HFFc6 (cell line): ENCODE measurements around the gene FREM1. TPM values are rescaled to one million over a fixed set of nuclear protein-coding genes. Genes with fewer than 3 reads are reported as not detected.

Experiments
- DNase-seq: peaks from one replicate; pipeline ENCODE4 v3.0.0-alpha.2; 2018
- H3K27ac Mint-ChIP-seq: 2 replicates; pipeline ENCODE4 v1.8.0; 2020; ENCODE audit warnings: mild to moderate bottlenecking, mixed read lengths
- H3K27me3 Mint-ChIP-seq: 2 replicates; pipeline ENCODE4 v1.8.0; 2021; ENCODE audit warnings: mild to moderate bottlenecking, moderate library complexity, mixed read lengths; ENCODE audit not compliant: insufficient read depth
- H3K36me3 Mint-ChIP-seq: 2 replicates; pipeline ENCODE4 v1.8.0; 2021; ENCODE audit warnings: low read depth, mixed read lengths
- H3K4me1 Mint-ChIP-seq: 2 replicates; pipeline ENCODE4 v1.8.0; 2020; ENCODE audit warnings: low read depth, mixed read lengths
- H3K4me3 Mint-ChIP-seq: 2 replicates; pipeline ENCODE4 v1.8.0; 2020; ENCODE audit warnings: mild to moderate bottlenecking, moderate library complexity, mixed read lengths
- H3K9me3 Mint-ChIP-seq: 2 replicates; pipeline ENCODE4 v1.8.0; 2020; ENCODE audit warnings: mild to moderate bottlenecking, mixed read lengths
- total RNA-seq, 6 experiments: library from RNA; stranded (reverse); fragmentation: NEBNext Ultra II Directional; extraction: Animal tissue kit (Norgen Biotek cat#: 25700); gene quantifications; 2 replicates in 1 of 6; 3 replicates in 5 of 6; pipeline ENCODE4 v1.2.3, GENCODE V29; 2021
- TF ChIP-seq, protein P1 (sequence below): fragments of 200-600 bp; sonication (generic); IDR thresholded peaks from 2 replicates; pipeline ENCODE4 v1.5.0; 2021; ENCODE audit warnings: antibody characterized with exemption, mild to moderate bottlenecking

FREM1 gene
- total RNA-seq, 6 experiments from 2014 or later = 0.03 to 0.16 (median 0.06) TPM; not detected in 2

- Mint-ChIP-seq H3K4me3 (no peak overlapping the region), H3K27me3 (peaks cover 14% of the 10 kb centered on the region)
Measured at GRCh38 chr9:14749741-14750211, 160.5 kb downstream of the FREM1 start.

DNA sequence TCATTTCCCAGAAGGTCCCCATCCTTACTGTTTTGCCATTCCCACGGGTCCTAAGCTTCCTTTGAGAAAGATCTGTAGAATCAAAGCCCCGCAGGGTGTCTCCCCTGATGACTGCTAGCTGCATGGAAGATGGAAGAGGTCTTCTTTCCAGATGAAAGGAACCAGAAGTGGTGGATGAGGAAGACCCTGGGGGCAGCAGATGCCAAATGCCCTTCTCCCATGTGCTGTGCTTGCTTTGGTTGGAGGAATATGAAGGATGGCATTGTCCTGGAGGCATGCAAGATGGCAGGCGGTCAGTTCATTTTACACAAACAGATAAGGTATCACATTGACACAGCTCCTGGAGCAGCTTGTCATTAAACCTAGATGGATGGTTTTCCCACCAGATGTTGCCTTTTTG is 161.9 kb downstream of the FREM1 start:
- no peaks in the 10 kb centered on the region for H3K9me3 Mint-ChIP-seq
- DNase-seq = no peak
- H3K4me1 Mint-ChIP-seq = no peaks in the 10 kb centered on the region
- H3K27ac Mint-ChIP-seq = no peak overlapping the region
- no peak overlapping the region for H3K4me3 Mint-ChIP-seq
- peaks cover 12% of the 10 kb centered on the region for H3K27me3 Mint-ChIP-seq
- no peaks in the 10 kb centered on the region for H3K36me3 Mint-ChIP-seq
- TF ChIP-seq, protein P1, sequence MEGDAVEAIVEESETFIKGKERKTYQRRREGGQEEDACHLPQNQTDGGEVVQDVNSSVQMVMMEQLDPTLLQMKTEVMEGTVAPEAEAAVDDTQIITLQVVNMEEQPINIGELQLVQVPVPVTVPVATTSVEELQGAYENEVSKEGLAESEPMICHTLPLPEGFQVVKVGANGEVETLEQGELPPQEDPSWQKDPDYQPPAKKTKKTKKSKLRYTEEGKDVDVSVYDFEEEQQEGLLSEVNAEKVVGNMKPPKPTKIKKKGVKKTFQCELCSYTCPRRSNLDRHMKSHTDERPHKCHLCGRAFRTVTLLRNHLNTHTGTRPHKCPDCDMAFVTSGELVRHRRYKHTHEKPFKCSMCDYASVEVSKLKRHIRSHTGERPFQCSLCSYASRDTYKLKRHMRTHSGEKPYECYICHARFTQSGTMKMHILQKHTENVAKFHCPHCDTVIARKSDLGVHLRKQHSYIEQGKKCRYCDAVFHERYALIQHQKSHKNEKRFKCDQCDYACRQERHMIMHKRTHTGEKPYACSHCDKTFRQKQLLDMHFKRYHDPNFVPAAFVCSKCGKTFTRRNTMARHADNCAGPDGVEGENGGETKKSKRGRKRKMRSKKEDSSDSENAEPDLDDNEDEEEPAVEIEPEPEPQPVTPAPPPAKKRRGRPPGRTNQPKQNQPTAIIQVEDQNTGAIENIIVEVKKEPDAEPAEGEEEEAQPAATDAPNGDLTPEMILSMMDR = no peak

More at GRCh38 chr9:14749741-14750211, 160.5 kb downstream of the FREM1 start:
- TF ChIP-seq, protein P1 = no peak
- Mint-ChIP-seq H3K4me1 (no peaks in the 10 kb centered on the region), H3K36me3 (no peaks in the 10 kb centered on the region), H3K27ac (no peak overlapping the region), H3K9me3 (no peaks in the 10 kb centered on the region)
- no peak for DNase-seq

- H3K4me1 Mint-ChIP-seq = no peaks in the 10 kb centered on the region
Measured at GRCh38 chr9:14747111-14747510, 163.1 kb downstream of the FREM1 start.

GRCh38 chr9:14746626-14747025 is 163.6 kb downstream of the FREM1 start:
- H3K4me1 Mint-ChIP-seq = no peaks in the 10 kb centered on the region

More at GRCh38 chr9:14747111-14747510, 163.1 kb downstream of the FREM1 start:
- Mint-ChIP-seq H3K9me3 (no peaks in the 10 kb centered on the region), H3K36me3 (no peaks in the 10 kb centered on the region), H3K27me3 (peaks cover 12% of the 10 kb centered on the region), H3K27ac (no peak overlapping the region), H3K4me3 (no peak overlapping the region)
- TF ChIP-seq, protein P1 = no peak
- DNase-seq = no peak

GRCh38 chr9:14744768-14745167 is 165.5 kb downstream of the FREM1 start:
- Mint-ChIP-seq H3K4me1 (no peaks in the 10 kb centered on the region), H3K36me3 (no peaks in the 10 kb centered on the region), H3K9me3 (no peaks in the 10 kb centered on the region), H3K4me3 (no peak overlapping the region), H3K27ac (no peak overlapping the region), H3K27me3 (peaks cover 9% of the 10 kb centered on the region)
- TF ChIP-seq, protein P1 = no peak
- DNase-seq = no peak

More at GRCh38 chr9:14746626-14747025, 163.6 kb downstream of the FREM1 start:
- Mint-ChIP-seq H3K36me3 (no peaks in the 10 kb centered on the region), H3K9me3 (no peaks in the 10 kb centered on the region), H3K4me3 (no peak overlapping the region), H3K27me3 (peaks cover 12% of the 10 kb centered on the region), H3K27ac (no peak overlapping the region)
- DNase-seq = no peak
- TF ChIP-seq, protein P1 = no peak

DNA sequence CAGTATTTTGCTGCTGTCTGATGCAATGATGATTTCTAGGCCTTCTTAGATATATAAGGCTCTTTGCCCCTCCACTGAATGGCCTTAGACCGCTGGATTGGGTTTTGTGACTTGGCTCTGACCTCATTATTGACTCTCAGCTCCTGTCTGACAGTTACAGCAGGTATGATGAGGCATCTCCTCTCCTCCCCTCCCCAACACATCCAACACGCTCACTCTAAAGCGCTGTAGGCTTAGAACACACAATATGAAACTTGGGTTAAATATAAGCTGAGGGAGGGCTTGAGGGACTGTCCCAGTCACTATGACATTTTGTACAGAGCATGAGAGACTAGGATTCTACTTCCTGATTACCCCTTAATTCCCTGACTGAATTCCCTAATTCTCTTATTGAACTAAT is 168.9 kb downstream of the FREM1 start:
- H3K27me3 Mint-ChIP-seq = peaks cover 8% of the 10 kb centered on the region
- H3K27ac Mint-ChIP-seq = no peak overlapping the region
- no peaks in the 10 kb centered on the region for H3K36me3 Mint-ChIP-seq

More for the DNA sequence above, 168.9 kb downstream of the FREM1 start:
- Mint-ChIP-seq H3K9me3 (no peaks in the 10 kb centered on the region), H3K4me3 (no peak overlapping the region), H3K4me1 (no peaks in the 10 kb centered on the region)
- TF ChIP-seq, protein P1 = no peak
- no peak for DNase-seq
